SK-N-SH treated with all-trans-retinoic acid at 6 μM for 48 hours (cell line): ENCODE measurements around the gene NPTX1.

ENCODE experiments used
- ARNTL ChIP-seq: fragments of 450-650 bp; formaldehyde crosslinking; IDR thresholded peaks from 2 replicates; pipeline ENCODE4 v1.5.0; 2020; ENCODE audit warnings: low read depth, mild to moderate bottlenecking, moderate library complexity, borderline replicate concordance
- BACH2 ChIP-seq: fragments of 250-450 bp; sonication (Bioruptor Pico); IDR thresholded peaks from 2 replicates; pipeline ENCODE4 v1.9.0; 2021; ENCODE audit warnings: mild to moderate bottlenecking, borderline replicate concordance
- CSDC2 ChIP-seq: fragments of 250-450 bp; sonication (Bioruptor Pico); IDR thresholded peaks from 2 replicates; pipeline ENCODE4 v1.5.0; 2020; ENCODE audit warnings: mild to moderate bottlenecking, moderate library complexity
- ESRRG ChIP-seq: fragments of 250-450 bp; sonication (Bioruptor Pico); IDR thresholded peaks from 2 replicates; pipeline ENCODE4 v1.6.1; 2021; ENCODE audit warnings: mild to moderate bottlenecking
- ISL1 ChIP-seq: fragments of 250-450 bp; sonication (Bioruptor Pico); IDR thresholded peaks from 2 replicates; pipeline ENCODE4 v2.1.2; 2022; ENCODE audit warnings: mild to moderate bottlenecking, moderate library complexity
- OSR1 ChIP-seq: fragments of 250-450 bp; sonication (Bioruptor Pico); IDR thresholded peaks from 2 replicates; pipeline ENCODE4 v1.8.0; 2022; ENCODE audit warnings: moderate library complexity, mild to moderate bottlenecking, inconsistent platforms
- RARB ChIP-seq: fragments of 250-450 bp; sonication (Bioruptor Pico); IDR thresholded peaks from 2 replicates; pipeline ENCODE4 v1.8.0; 2021; ENCODE audit warnings: mild to moderate bottlenecking, moderate library complexity
- SNAI2 ChIP-seq: fragments of 250-450 bp; sonication (Bioruptor Pico); IDR thresholded peaks from 2 replicates; pipeline ENCODE4 v1.5.0; 2020; ENCODE audit warnings: mild to moderate bottlenecking, moderate library complexity
- ZC3H10 ChIP-seq: fragments of 250-450 bp; sonication (Bioruptor Pico); IDR thresholded peaks from 2 replicates; pipeline ENCODE4 v1.5.1; 2021; ENCODE audit warnings: mild to moderate bottlenecking, moderate library complexity
- ZFP30 ChIP-seq: fragments of 450-650 bp; formaldehyde crosslinking; IDR thresholded peaks from 2 replicates; pipeline ENCODE4 v1.5.0; 2022; ENCODE audit warnings: mild to moderate bottlenecking, moderate library complexity
- TF ChIP-seq, protein P1 (sequence below): fragments of 250-450 bp; sonication (Bioruptor Pico); IDR thresholded peaks from 2 replicates; pipeline ENCODE4 v1.8.0; 2020; ENCODE audit warnings: mild to moderate bottlenecking, moderate library complexity, borderline replicate concordance
- TF ChIP-seq, protein P2 (sequence below): fragments of 250-450 bp; sonication (Bioruptor Pico); IDR thresholded peaks from 2 replicates; pipeline ENCODE4 v1.5.0; 2020; ENCODE audit warnings: mild to moderate bottlenecking, moderate library complexity

DNA sequence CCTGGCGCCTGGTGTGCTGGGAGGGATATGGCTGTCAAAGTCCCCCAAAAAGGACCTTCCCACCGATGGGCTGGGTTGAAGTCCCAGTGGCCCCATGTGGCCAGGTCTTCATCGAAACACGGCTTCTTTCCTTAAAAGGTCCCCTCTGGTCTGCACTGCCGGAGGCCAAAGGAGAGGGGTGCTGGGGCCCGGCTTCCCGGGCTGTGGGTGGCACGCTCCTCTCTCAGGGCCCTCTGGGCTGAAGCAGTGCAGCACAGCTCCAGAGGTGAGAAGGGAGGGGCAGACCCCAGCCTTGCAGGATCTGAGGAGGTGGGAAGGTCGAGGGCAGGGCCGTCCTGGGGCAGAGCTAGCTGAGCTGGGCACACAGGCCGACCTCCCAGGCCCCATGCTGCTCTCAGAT is 6.7 kb downstream of the NPTX1 start:
- TF ChIP-seq RARB (no peak), BACH2 (CRISPR knock-in tag) (no peak), ZFP30 (CRISPR knock-in tag) (no peak), CSDC2 (CRISPR knock-in tag) (no peak), ESRRG (CRISPR knock-in tag) (no peak), OSR1 (CRISPR knock-in tag) (no peak), ISL1 (CRISPR knock-in tag) (no peak), ZC3H10 (CRISPR knock-in tag) (no peak), SNAI2 (CRISPR knock-in tag) (no peak), ARNTL (CRISPR knock-in tag) (no peak)
- TF ChIP-seq, protein P1, sequence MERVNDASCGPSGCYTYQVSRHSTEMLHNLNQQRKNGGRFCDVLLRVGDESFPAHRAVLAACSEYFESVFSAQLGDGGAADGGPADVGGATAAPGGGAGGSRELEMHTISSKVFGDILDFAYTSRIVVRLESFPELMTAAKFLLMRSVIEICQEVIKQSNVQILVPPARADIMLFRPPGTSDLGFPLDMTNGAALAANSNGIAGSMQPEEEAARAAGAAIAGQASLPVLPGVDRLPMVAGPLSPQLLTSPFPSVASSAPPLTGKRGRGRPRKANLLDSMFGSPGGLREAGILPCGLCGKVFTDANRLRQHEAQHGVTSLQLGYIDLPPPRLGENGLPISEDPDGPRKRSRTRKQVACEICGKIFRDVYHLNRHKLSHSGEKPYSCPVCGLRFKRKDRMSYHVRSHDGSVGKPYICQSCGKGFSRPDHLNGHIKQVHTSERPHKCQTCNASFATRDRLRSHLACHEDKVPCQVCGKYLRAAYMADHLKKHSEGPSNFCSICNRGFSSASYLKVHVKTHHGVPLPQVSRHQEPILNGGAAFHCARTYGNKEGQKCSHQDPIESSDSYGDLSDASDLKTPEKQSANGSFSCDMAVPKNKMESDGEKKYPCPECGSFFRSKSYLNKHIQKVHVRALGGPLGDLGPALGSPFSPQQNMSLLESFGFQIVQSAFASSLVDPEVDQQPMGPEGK: no peak
- TF ChIP-seq, protein P2, sequence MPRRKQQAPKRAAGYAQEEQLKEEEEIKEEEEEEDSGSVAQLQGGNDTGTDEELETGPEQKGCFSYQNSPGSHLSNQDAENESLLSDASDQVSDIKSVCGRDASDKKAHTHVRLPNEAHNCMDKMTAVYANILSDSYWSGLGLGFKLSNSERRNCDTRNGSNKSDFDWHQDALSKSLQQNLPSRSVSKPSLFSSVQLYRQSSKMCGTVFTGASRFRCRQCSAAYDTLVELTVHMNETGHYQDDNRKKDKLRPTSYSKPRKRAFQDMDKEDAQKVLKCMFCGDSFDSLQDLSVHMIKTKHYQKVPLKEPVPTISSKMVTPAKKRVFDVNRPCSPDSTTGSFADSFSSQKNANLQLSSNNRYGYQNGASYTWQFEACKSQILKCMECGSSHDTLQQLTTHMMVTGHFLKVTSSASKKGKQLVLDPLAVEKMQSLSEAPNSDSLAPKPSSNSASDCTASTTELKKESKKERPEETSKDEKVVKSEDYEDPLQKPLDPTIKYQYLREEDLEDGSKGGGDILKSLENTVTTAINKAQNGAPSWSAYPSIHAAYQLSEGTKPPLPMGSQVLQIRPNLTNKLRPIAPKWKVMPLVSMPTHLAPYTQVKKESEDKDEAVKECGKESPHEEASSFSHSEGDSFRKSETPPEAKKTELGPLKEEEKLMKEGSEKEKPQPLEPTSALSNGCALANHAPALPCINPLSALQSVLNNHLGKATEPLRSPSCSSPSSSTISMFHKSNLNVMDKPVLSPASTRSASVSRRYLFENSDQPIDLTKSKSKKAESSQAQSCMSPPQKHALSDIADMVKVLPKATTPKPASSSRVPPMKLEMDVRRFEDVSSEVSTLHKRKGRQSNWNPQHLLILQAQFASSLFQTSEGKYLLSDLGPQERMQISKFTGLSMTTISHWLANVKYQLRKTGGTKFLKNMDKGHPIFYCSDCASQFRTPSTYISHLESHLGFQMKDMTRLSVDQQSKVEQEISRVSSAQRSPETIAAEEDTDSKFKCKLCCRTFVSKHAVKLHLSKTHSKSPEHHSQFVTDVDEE (CRISPR knock-in tag): no peak
